ENCODE results near the gene FRYL.

DNA sequence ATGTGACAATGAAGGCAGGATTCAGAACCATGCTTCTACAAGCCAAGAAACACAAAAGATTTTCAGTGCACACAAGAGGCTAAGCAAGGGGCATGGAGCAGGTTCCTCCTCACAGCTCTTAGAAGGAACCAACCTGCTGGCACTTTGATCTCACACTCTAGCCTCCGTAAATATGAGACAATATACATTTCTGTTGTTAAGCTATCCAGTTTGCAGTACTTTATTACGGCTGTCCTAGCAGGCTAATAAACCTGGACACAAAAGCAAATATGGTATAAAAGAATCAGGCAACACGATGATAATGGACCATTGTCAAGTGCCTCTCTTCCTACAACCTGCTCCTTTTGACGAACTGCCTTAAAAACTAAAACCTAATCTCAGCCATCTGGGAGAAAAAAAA is 175.6 kb downstream of the FRYL start:
- TF ChIP-seq GATA2 (IDR thresholded peaks at IDR 0.05; ENCODE audit: low read depth, low read length) (no peak), GATA3 (IDR thresholded peaks at IDR 0.05; ENCODE audit: low read depth, low read length) (no peak)
